ENCODE results near the gene CBS. TPM values are rescaled to one million over a fixed set of nuclear protein-coding genes. Genes with fewer than 3 reads are reported as not detected.

CBS gene
- polyA plus RNA-seq, 1 donor (not counting 4 experiments of a cell fraction or from before 2014, with no cell fraction given) = 6.9 TPM

- TF ChIP-seq, protein P1, sequence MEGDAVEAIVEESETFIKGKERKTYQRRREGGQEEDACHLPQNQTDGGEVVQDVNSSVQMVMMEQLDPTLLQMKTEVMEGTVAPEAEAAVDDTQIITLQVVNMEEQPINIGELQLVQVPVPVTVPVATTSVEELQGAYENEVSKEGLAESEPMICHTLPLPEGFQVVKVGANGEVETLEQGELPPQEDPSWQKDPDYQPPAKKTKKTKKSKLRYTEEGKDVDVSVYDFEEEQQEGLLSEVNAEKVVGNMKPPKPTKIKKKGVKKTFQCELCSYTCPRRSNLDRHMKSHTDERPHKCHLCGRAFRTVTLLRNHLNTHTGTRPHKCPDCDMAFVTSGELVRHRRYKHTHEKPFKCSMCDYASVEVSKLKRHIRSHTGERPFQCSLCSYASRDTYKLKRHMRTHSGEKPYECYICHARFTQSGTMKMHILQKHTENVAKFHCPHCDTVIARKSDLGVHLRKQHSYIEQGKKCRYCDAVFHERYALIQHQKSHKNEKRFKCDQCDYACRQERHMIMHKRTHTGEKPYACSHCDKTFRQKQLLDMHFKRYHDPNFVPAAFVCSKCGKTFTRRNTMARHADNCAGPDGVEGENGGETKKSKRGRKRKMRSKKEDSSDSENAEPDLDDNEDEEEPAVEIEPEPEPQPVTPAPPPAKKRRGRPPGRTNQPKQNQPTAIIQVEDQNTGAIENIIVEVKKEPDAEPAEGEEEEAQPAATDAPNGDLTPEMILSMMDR (optimal IDR thresholded peaks at IDR 0.05 in 1 of 3, IDR thresholded peaks at IDR 0.05 in 1 of 3, conservative IDR thresholded peaks at IDR 0.05 in 1 of 3; ENCODE audit: extremely low read depth in 1 of 3, insufficient read depth in 2 of 3, low read length in 3 of 3) = no peak
- no peak for TF ChIP-seq EZH2 (IDR thresholded peaks at IDR 0.05; ENCODE audit: low read length)
- H3K27ac ChIP-seq (ENCODE audit: control insufficient read depth, insufficient read depth, low read length) = no peak overlapping the region
- FAIRE-seq = no peak
- no peaks in the 10 kb centered on the region for H3K27me3 ChIP-seq (ENCODE audit: control insufficient read depth, extremely low read depth, insufficient read depth, low read length)
- H3K9me1 ChIP-seq (ENCODE audit: control insufficient read depth, extremely low read depth, insufficient read depth, low read length) = no peaks in the 10 kb centered on the region
- H4K20me1 ChIP-seq (ENCODE audit: control insufficient read depth, extremely low read depth, insufficient read depth, low read length) = no peaks in the 10 kb centered on the region
- no peaks in the 10 kb centered on the region for H3K9me3 ChIP-seq (ENCODE audit: control insufficient read depth, low read depth, low read length)
- H3K4me2 ChIP-seq (ENCODE audit: control insufficient read depth, extremely low read depth, insufficient read depth, low read depth, low read length) = no peak overlapping the region
- H3K79me2 ChIP-seq (ENCODE audit: control insufficient read depth, insufficient read depth, low read length) = no peaks in the 10 kb centered on the region
- H3K4me1 ChIP-seq (ENCODE audit: control insufficient read depth, extremely low read depth, insufficient read depth, low read length) = peaks cover 3% of the 10 kb centered on the region
- peaks cover 17 to 34% of the 10 kb centered on the region in 2 experiments for H3K36me3 ChIP-seq (ENCODE audit: control insufficient read depth in 2 of 2, extremely low read depth in 1 of 2, insufficient read depth in 2 of 2, low read length in 2 of 2)
- no peak overlapping the region for H3K4me3 ChIP-seq (ENCODE audit: control insufficient read depth in 2 of 3, extremely low read depth in 1 of 3, insufficient read depth in 2 of 3, low read depth in 1 of 3, low read length in 3 of 3)
- dilution Hi-C loops (cut with MboI; ENCODE audit: extremely low pct_ligation_motif_present, low sequenced_read_pairs) = no loop called here
- H2AFZ ChIP-seq (ENCODE audit: control insufficient read depth, low read length) = no peak overlapping the region
- no peak overlapping the region for H3K9ac ChIP-seq (ENCODE audit: control insufficient read depth, extremely low read depth, insufficient read depth, low read length)
- no peak for DNase-seq (ENCODE audit: low read depth, low spot score)
Observed at GRCh38 chr21:43029785-43030184, 45.9 kb downstream of the CBS start.

GRCh38 chr21:43027846-43028731 lies 47.5 kb downstream of the CBS start:
- H3K9me3 ChIP-seq (ENCODE audit: control insufficient read depth, low read depth, low read length) = no peaks in the 10 kb centered on the region
- no peak overlapping the region for H2AFZ ChIP-seq (ENCODE audit: control insufficient read depth, low read length)
- peaks cover 16 to 38% of the 10 kb centered on the region in 2 experiments for H3K36me3 ChIP-seq (ENCODE audit: control insufficient read depth in 2 of 2, extremely low read depth in 1 of 2, insufficient read depth in 2 of 2, low read length in 2 of 2)
- H3K9me1 ChIP-seq (ENCODE audit: control insufficient read depth, extremely low read depth, insufficient read depth, low read length) = no peaks in the 10 kb centered on the region
- H3K9ac ChIP-seq (ENCODE audit: control insufficient read depth, extremely low read depth, insufficient read depth, low read length) = no peak overlapping the region
- dilution Hi-C loops (cut with MboI; ENCODE audit: extremely low pct_ligation_motif_present, low sequenced_read_pairs) = no loop called here
- H3K4me3 ChIP-seq (ENCODE audit: control insufficient read depth in 2 of 3, extremely low read depth in 1 of 3, insufficient read depth in 2 of 3, low read depth in 1 of 3, low read length in 3 of 3) = no peak overlapping the region
- TF ChIP-seq EZH2 (IDR thresholded peaks at IDR 0.05; ENCODE audit: low read length) = no peak
- TF ChIP-seq, protein P1 (optimal IDR thresholded peaks at IDR 0.05 in 1 of 3, IDR thresholded peaks at IDR 0.05 in 1 of 3, conservative IDR thresholded peaks at IDR 0.05 in 1 of 3; ENCODE audit: extremely low read depth in 1 of 3, insufficient read depth in 2 of 3, low read length in 3 of 3) = no peak
- H3K27ac ChIP-seq (ENCODE audit: control insufficient read depth, insufficient read depth, low read length) = no peak overlapping the region
- no peak overlapping the region for H3K4me2 ChIP-seq (ENCODE audit: control insufficient read depth, extremely low read depth, insufficient read depth, low read depth, low read length)
- no peaks in the 10 kb centered on the region for H4K20me1 ChIP-seq (ENCODE audit: control insufficient read depth, extremely low read depth, insufficient read depth, low read length)
- no peaks in the 10 kb centered on the region for H3K27me3 ChIP-seq (ENCODE audit: control insufficient read depth, extremely low read depth, insufficient read depth, low read length)
- DNase-seq (ENCODE audit: low read depth, low spot score) = no peak
- H3K79me2 ChIP-seq (ENCODE audit: control insufficient read depth, insufficient read depth, low read length) = no peaks in the 10 kb centered on the region
- no peak for FAIRE-seq
- H3K4me1 ChIP-seq (ENCODE audit: control insufficient read depth, extremely low read depth, insufficient read depth, low read length) = no peaks in the 10 kb centered on the region

Measured in keratinocyte (primary cell).